GM12878 (cell line): Measurements from ENCODE around the gene SYMPK. TPM values are rescaled to one million over a fixed set of nuclear protein-coding genes. Genes with fewer than 3 reads are reported as not detected.

ENCODE experiments used
- ATAC-seq: fragments of 200-7000 bp; cut with Tn5 transposase; 3 replicates; pipeline ENCODE4 v1.9.1; 2020; ENCODE audit warnings: mild to moderate bottlenecking, moderate library complexity
- BruUV-seq: library from RNA; stranded (reverse); fragments of 400-500 nt; replicated peaks from 2 replicates; lab custom pipeline; 2021; lab: Mats Ljungman, UMichigan
- CTCF ChIA-PET: fragments of 300-600 bp; sonication (Branson Sonifier 250); formaldehyde crosslinking; extraction: SDS; loops from one replicate; lab custom pipeline; 2021; ENCODE audit warnings: inconsistent platforms; lab: Yijun Ruan, JAX
- POLR2A ChIA-PET: fragments of 350-600 bp; formaldehyde crosslinking; extraction: SDS; loops from one replicate; lab custom pipeline; 2021; ENCODE audit warnings: inconsistent platforms; lab: Charles Lee
- RAD21 ChIA-PET: fragments of 300-600 bp; sonication (Branson Sonifier 250); formaldehyde crosslinking; loops from one replicate; lab custom pipeline; 2023; ENCODE audit warnings: antibody characterized with exemption; ENCODE audit not compliant: unreplicated experiment; lab: Charles Lee
- SMC1A ChIA-PET: fragments of 300-600 bp; sonication (Branson Sonifier 250); formaldehyde crosslinking; loops from one replicate; lab custom pipeline; 2023; ENCODE audit not compliant: unreplicated experiment, uncharacterized antibody; lab: Charles Lee
- DNase-seq: peaks from one replicate; pipeline ENCODE4 v3.0.0-alpha.2; 2011; ENCODE audit warnings: low read depth, low spot score
- FAIRE-seq: peaks from 3 replicates; lab custom pipeline; 2011; peaks lifted over from hg19 to GRCh38; lab: Jason Lieb, UNC
- H2AFZ ChIP-seq: 2 replicates; pipeline ENCODE4 v1.6.0; 2011; ENCODE audit warnings: low read depth, low read length, control low read depth; ENCODE audit not compliant: control insufficient read depth
- H3K27ac ChIP-seq: 2 replicates; pipeline ENCODE4 v1.5.1; 2011; ENCODE audit warnings: control low read depth; ENCODE audit not compliant: control insufficient read depth, insufficient read depth
- H3K27me3 ChIP-seq, 2 experiments: replicated peaks in 1 of 2; 2 replicates each; pipeline versions ENCODE4 v1.6.0 to v1.6.1; 2011; ENCODE audit warnings: low read length in 1 of 2; ENCODE audit not compliant: control insufficient read depth in 2 of 2, insufficient read depth in 2 of 2
- H3K36me3 ChIP-seq, 2 experiments: 2 replicates each; pipeline ENCODE4 v1.5.1; 2011; ENCODE audit warnings: low read length in 1 of 2; ENCODE audit not compliant: control insufficient read depth in 2 of 2, insufficient read depth in 2 of 2
- H3K4me1 ChIP-seq: 2 replicates; pipeline ENCODE4 v1.6.1; 2011; ENCODE audit warnings: mild to moderate bottlenecking, low read length, moderate library complexity, mixed read lengths; ENCODE audit not compliant: control insufficient read depth, insufficient read depth
- H3K4me2 ChIP-seq: 2 replicates; pipeline ENCODE4 v1.6.0; 2011; ENCODE audit warnings: control low read depth; ENCODE audit not compliant: control insufficient read depth, insufficient read depth
- H3K4me3 ChIP-seq: fragments of 200-600 bp; sonication (generic); 2 replicates; pipeline ENCODE4 v1.5.1; 2016
- H3K79me2 ChIP-seq: 2 replicates; pipeline ENCODE4 v1.6.0; 2011; ENCODE audit warnings: low read length; ENCODE audit not compliant: control insufficient read depth, insufficient read depth
- H3K9ac ChIP-seq: 2 replicates; pipeline ENCODE4 v1.8.0; 2011; ENCODE audit warnings: low read length, control low read depth, mixed read lengths; ENCODE audit not compliant: control insufficient read depth, insufficient read depth
- H3K9me3 ChIP-seq: replicated peaks from 3 replicates; pipeline ENCODE4 v1.5.1; 2011; ENCODE audit warnings: mild to moderate bottlenecking, low read length; ENCODE audit not compliant: control insufficient read depth, insufficient read depth
- H4K20me1 ChIP-seq: 2 replicates; pipeline ENCODE4 v1.6.0; 2011; ENCODE audit not compliant: control insufficient read depth, insufficient read depth
- ATF7 ChIP-seq: fragments of 450-650 bp; IDR thresholded peaks from 2 replicates; pipeline ENCODE4 v1.6.1; 2016; ENCODE audit warnings: low read depth, mild to moderate bottlenecking
- EP300 ChIP-seq, 2 experiments: fragments of 150-350 bp in 1 of 2; IDR thresholded peaks; 2 replicates each; pipeline ENCODE4 v1.6.1; 2011 to 2012; ENCODE audit warnings: low read depth in 2 of 2, low read length in 2 of 2, borderline replicate concordance in 1 of 2, improper control_type of control experiment in 1 of 2, inconsistent platforms in 1 of 2; ENCODE audit not compliant: control insufficient read depth in 1 of 2
- ESRRA ChIP-seq: IDR thresholded peaks from 2 replicates; pipeline ENCODE4 v1.6.1; 2012; ENCODE audit warnings: mild to moderate bottlenecking, low read length, improper control_type of control experiment
- FOS ChIP-seq: IDR thresholded peaks from 3 replicates; pipeline ENCODE4 v1.6.1; 2011; ENCODE audit warnings: borderline replicate concordance; ENCODE audit not compliant: insufficient read length; ENCODE audit errors: extremely low read depth
- GATAD2B ChIP-seq: fragments of 450-650 bp; conservative IDR thresholded peaks from 2 replicates; pipeline ENCODE4 v1.6.1; 2017; ENCODE audit warnings: low read depth, mild to moderate bottlenecking, moderate library complexity
- SUPT20H ChIP-seq: IDR thresholded peaks from 2 replicates; pipeline ENCODE4 v1.6.1; 2011; ENCODE audit warnings: low read depth, mild to moderate bottlenecking, low read length, moderate library complexity, borderline replicate concordance; ENCODE audit not compliant: control insufficient read depth
- SUZ12 ChIP-seq: fragments of 200-600 bp; sonication (generic); IDR thresholded peaks from one replicate; pipeline ENCODE4 v1.6.1; 2018; ENCODE audit warnings: antibody characterized with exemption, mild to moderate bottlenecking; ENCODE audit not compliant: unreplicated experiment
- WRNIP1 ChIP-seq: IDR thresholded peaks from 2 replicates; pipeline ENCODE4 v1.6.1; 2011; ENCODE audit warnings: low read depth, low read length, improper control_type of control experiment, borderline replicate concordance
- WGBS: methylation state at CpG from one replicate; pipeline ENCODE4 v1.1.6; 2016; ENCODE audit warnings: low lambda C conversion rate; ENCODE audit not compliant: insufficient replicate concordance, insufficient coverage; ENCODE audit errors: missing lambda C conversion rate; 5-methylcytosine and 5-hydroxymethylcytosine counted together
- in situ Hi-C: fragments of 300-500 bp; cut with MboI; formaldehyde crosslinking; loops from 9 replicates; pipeline ENCODE4 v1.14.3; 2018; ENCODE audit warnings: mixed read lengths
- intact Hi-C: fragments of 100-400 bp; cut with micrococcal nuclease; formaldehyde crosslinking; loops from one replicate; pipeline ENCODE4 v1.14.2; 2022; ENCODE audit not compliant: unreplicated experiment
- polyA plus RNA-seq, 11 experiments: library from polyadenylated mRNA; depleted of rRNA in 4 of 11; unstranded in 6 of 11; stranded (reverse) in 5 of 11; fragments of >200 nt; fragmentation: Nextera tagmentation in 4 of 11; fragmentation: Illumina TruSeq in 1 of 11; extraction: Ambion mirVana in 4 of 11; extraction: Trizol in 1 of 11; gene quantifications; 1 replicate in 1 of 11; 2 replicates in 10 of 11; pipeline versions ENCODE4 v1.2.1 to v1.2.3, GENCODE V29; 2011 to 2016; ENCODE audit warnings: inconsistent platforms in 2 of 11, missing spikeins in 2 of 11, low read depth in 1 of 11
- total RNA-seq, 4 experiments: library from RNA; depleted of rRNA in 3 of 4; stranded (reverse); fragments of >200 nt in 3 of 4; fragmentation: Illumina TruSeq in 1 of 4; extraction: Trizol in 1 of 4; gene quantifications; 2 replicates each; pipeline versions ENCODE4 v1.2.1 to v1.2.3, GENCODE V29; 2013 to 2021

The SYMPK gene
- total and polyA plus RNA-seq, 10 of the 15 experiments (the other 5 are each of a cell fraction or from before 2014, with no cell fraction given) = 0.49 to 109 (median 42.5) TPM

- H3K27ac ChIP-seq = no peak overlapping the region
- no peaks in the 10 kb centered on the region for H4K20me1 ChIP-seq
- no peak overlapping the region for H3K4me2 ChIP-seq
- BruUV-seq = no TSS peak
- H2AFZ ChIP-seq = no peak overlapping the region
- RAD21 ChIA-PET = no interaction called here
- intact Hi-C loops = no loop called here
- H3K9me3 ChIP-seq = no peaks in the 10 kb centered on the region
- SMC1A ChIA-PET = interaction anchor here (1.0 kb wide), 1 partner anchor 30 kb away, joined by 3 read pairs; no protein-coding TSS in a partner anchor
- in situ Hi-C loops = no loop called here
- peaks cover 6% of the 10 kb centered on the region; the same call in 1 of the 2 replicates for H3K4me1 ChIP-seq
- CTCF ChIA-PET = interaction anchor here (1.6 kb wide), 1 partner anchor 32 kb away, joined by 4 read pairs; the partner anchor contains the start of gene FOXA3
- WGBS = 88% methylated on average over 9 of the region's 9 CpGs
- ATAC-seq = no peak
- TF ChIP-seq SUZ12 (no peak), FOS (no peak), WRNIP1 (no peak), GATAD2B (no peak), ATF7 (no peak), ESRRA (no peak)
- H3K36me3 ChIP-seq = no peaks in the 10 kb centered on the region; a peak in 2 of 4 replicates
- FAIRE-seq = no peak
- no peak for DNase-seq
- H3K79me2 ChIP-seq = peaks cover under 1% of the 10 kb centered on the region; the same call in 1 of the 2 replicates
- POLR2A ChIA-PET = no interaction called here
- H3K9ac ChIP-seq = no peak overlapping the region
- no peaks in the 10 kb centered on the region for H3K27me3 ChIP-seq
- no peak overlapping the region for H3K4me3 ChIP-seq
Measured at GRCh38 chr19:45895519-45895972, 32.6 kb upstream of the SYMPK start.

- Histone ChIP-seq H3K79me2 (no peaks in the 10 kb centered on the region), H3K4me2 (no peak overlapping the region), H3K4me1 (peaks cover 3% of the 10 kb centered on the region; the same call in 1 of the 2 replicates), H3K9ac (no peak overlapping the region), H3K27ac (no peak overlapping the region), H3K27me3 (no peaks in the 10 kb centered on the region), H3K4me3 (no peak overlapping the region), H4K20me1 (no peaks in the 10 kb centered on the region), H3K9me3 (no peaks in the 10 kb centered on the region), H2AFZ (no peak overlapping the region), H3K36me3 (no peaks in the 10 kb centered on the region; a peak in 1 of 4 replicates)
- intact Hi-C loops = no loop called here
- no TSS peak for BruUV-seq
- no peak for TF ChIP-seq EP300 (IDR thresholded peaks at IDR 0.05; ENCODE audit: borderline replicate concordance in 1 of 2, control insufficient read depth in 1 of 2, low read depth in 2 of 2, low read length in 2 of 2)
- no peak for TF ChIP-seq SUPT20H
- in situ Hi-C loops = no loop called here
- no peak for FAIRE-seq
- 87% methylated on average over 13 of the region's 17 CpGs for WGBS
- POLR2A ChIA-PET = interaction anchor here (0.6 kb wide), 1 partner anchor 175 kb away, joined by 4 read pairs; no protein-coding TSS in a partner anchor
- no peak for DNase-seq
- ATAC-seq = no peak
- RAD21 ChIA-PET = no interaction called here
- SMC1A ChIA-PET = no interaction called here
- CTCF ChIA-PET = no interaction called here
Measured at GRCh38 chr19:45890877-45891276, 27.9 kb upstream of the SYMPK start.
